Measurements from ENCODE around the gene RNF135.
A peak's percentile ranks its signal among the peaks of the same experiment; 100 is the strongest.
"Not testable (repeated sequence)": the region's sequence is repeated elsewhere in the genome, so short reads cannot be mapped to it uniquely, and the experiment has no call there.

The RNF135 gene, protein sequence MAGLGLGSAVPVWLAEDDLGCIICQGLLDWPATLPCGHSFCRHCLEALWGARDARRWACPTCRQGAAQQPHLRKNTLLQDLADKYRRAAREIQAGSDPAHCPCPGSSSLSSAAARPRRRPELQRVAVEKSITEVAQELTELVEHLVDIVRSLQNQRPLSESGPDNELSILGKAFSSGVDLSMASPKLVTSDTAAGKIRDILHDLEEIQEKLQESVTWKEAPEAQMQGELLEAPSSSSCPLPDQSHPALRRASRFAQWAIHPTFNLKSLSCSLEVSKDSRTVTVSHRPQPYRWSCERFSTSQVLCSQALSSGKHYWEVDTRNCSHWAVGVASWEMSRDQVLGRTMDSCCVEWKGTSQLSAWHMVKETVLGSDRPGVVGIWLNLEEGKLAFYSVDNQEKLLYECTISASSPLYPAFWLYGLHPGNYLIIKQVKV

GRCh38 chr17:30970831-30971567, at the start of gene RNF135:
Gene RNF135 (plus strand): TSS chr17:30971039. CDS start chr17:30971074, 35 bp downstream.
- peak; percentile 37 to 48 for DNase-seq (ENCODE audit: low read depth in 2 of 2)

GRCh38 chr17:30921544-30922196, 49.2 kb upstream of the RNF135 start, which contains the start of gene ADAP2:
Gene ADAP2 (plus strand): TSS chr17:30921945. CDS start chr17:30922015, 70 bp downstream.
- DNase-seq (ENCODE audit: low read depth in 2 of 2) = no peak

DNA sequence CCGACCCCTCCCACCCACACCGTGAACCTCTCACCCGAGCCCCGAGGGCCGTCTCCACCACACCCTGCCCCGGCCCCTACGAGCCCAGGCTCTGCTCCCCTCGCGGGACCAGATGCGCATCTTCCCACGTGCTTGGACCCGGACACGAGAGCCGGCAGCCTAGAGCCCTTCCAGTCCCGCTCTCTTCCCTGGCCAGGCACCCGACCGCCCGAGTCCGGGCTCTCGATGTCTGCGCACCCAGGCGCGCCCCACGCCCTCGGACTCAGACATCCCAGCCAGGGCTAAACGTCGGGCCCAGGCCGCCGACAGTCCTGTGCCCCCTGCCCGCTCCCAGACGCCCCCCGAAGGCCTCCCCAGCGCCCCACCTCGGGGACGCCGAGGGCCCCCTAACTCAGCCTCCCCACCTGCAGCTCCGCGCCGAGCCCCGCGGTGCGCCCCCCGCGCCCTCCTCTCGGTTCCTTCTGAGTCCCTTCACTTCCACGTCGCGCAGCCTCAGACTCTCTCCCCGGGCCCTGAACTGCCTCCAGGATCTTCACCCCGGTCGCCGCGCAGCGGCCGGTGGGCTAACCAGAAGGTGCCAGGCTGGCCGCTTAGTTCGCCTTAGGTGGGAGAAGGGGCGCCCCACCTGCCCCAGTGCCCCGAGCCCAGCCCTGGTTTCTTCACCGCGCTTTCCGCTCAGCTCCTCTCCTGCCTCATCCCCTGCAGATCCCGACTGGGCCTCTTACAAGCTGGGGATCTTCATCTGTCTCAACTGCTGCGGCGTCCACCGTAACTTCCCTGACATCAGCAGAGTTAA, 48.4 kb upstream of the RNF135 start:
- no peak for DNase-seq (ENCODE audit: low read depth in 2 of 2)

DNA sequence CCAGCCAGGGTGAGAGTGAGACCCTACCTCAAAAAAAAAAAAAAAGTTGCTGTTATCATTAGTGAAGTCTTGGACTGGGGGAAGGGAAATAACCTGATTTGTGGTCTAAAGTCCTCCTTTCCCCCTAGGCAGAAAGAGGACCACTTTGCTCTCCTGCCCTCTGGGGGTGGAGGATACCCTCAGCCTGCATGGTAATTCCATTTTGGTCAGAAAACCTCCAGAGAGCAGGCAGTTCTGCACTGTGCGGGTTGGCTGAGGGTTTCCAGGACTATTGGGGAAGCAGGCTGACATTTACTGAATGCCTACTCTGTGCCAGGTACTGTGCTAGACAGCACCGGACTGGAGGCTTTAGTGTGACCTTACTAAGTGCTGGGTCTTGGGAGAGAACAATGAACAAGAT, 46.5 kb upstream of the RNF135 start:
- no peak for DNase-seq (ENCODE audit: low read depth in 2 of 2)

DNA sequence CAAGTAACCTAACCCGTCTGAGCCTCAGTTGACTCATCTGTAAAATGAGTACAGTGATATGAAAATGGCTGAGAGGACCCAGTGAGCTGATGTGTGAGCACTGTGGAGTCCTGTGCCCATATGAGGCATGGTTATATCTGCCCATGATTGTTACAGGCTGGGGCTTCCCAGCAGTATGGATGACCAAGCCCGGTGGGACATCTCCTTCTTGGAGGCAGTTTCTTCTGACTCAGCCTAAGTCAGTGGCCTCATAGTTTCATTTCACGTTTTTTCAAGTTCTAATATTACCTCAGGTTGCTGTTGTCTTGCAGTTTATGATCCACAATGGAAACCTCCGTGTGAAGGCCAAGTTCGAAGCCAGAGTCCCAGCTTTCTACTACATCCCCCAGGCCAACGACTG, 44.3 kb upstream of the RNF135 start:
- no peak for DNase-seq (ENCODE audit: low read depth in 2 of 2)

DNA sequence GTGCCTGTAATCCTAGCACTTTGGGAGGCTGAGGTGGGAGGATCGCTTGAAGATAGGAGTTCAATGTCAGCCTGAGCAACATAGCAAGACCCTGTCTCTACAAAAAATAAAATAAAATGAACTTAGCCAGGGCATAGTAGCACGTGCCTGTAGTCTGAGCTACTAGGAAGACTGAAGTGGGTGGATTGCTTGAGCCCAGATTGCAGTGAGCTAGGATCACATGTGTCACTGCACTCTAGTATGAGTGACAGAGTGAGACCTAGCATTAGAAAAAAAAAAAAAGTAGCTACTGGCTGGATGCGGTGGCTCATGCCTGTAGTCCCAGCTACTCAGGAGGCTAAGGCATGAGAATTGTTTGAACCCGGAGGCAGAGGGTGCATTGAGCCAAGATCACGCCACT, 43.1 kb upstream of the RNF135 start:
- DNase-seq (ENCODE audit: low read depth in 2 of 2) = no peak

- DNase-seq (ENCODE audit: low read depth in 2 of 2) = no peak
Observed at GRCh38 chr17:30928584-30928983, 42.3 kb upstream of the RNF135 start.

DNA sequence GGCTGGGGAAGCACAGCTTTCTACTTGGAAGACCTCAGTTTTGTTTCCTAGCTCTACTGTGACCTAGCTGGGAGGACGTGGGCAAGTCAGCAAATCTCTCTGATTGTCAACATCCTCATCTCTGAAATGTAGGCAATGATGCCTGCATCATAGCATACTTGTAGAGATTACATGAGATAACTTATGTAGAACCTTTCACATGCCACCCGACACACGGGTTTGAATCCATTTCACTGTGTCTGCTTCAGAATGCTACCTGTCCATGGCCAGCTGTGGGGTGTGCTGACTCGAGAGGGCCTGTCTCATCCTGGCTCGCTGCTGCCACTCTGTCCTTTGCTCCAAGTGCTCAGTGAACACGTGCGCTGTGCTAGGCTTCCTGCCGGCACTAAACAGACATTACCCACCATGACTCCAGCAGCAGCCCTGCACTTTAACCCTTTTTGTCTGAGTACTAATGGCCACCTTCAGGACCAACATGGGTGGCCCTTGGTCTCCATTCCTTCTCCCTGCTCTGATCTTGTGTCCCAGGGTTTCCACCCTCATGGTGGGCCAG, 41.7 kb upstream of the RNF135 start:
- no peak for DNase-seq (ENCODE audit: low read depth in 2 of 2)

DNA sequence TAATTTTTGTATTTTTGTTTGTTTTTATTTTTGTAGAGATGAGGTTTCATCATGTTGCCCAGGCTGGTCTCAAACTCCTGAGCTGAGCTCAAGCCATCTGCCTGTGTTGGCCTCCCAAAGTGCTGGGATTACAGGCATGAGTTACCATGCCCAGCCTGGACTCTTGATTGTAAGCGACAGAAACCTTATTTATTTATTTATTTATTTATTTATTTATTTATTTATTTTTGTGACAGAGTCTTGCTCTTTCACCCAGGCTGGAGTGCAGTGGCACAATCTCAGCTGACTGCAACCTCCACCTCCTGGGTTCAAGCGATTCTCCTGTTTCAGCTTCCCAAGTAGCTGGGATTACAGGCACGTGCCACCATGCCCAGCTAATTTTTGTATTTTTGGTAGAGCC, 41.0 kb upstream of the RNF135 start:
- DNase-seq (ENCODE audit: low read depth in 2 of 2) = not testable (repeated sequence)

GRCh38 chr17:30930495-30930894, 40.3 kb upstream of the RNF135 start:
- no peak for DNase-seq (ENCODE audit: low read depth in 2 of 2)

DNA sequence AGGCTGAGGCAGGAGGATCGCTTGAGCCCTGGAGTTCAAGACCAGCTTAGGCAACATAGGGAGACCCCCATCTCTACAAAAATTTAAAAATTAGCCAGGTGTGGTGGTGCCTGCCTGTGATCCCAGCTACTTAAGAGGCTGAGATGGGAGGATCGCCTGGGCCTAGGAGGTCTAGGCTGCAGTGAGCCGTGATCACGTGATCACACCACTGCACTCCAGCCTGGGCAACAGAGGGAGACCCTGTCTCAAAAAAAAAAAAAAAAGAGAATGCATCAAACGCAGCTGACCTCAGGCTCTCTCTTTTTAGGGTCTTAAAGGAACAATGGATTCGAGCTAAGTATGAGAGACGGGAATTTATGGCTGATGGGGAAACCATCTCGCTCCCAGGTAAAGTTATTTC, 39.3 kb upstream of the RNF135 start:
- not testable (repeated sequence) for DNase-seq (ENCODE audit: low read depth in 2 of 2)

DNA sequence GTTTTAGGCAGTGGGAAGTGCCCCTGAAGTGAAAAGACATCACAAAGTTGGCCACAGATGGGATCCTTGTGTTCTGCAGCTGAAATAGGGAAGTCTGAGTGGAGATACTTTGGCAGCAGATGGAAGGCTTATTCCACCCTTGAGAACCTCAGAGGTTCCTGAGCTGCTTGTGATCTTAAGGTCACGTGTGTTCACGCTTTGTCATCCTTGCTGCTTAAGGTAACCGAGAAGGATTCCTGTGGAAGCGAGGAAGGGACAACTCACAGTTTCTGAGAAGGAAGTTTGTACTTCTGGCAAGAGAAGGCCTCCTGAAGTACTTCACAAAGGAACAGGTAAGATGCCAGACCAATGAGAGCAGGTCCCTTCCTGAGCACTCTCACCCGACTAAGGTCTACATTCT, 36.9 kb upstream of the RNF135 start:
- DNase-seq (ENCODE audit: low read depth in 2 of 2) = no peak

GRCh38 chr17:30939051-30939689, 31.7 kb upstream of the RNF135 start:
- DNase-seq (ENCODE audit: low read depth in 2 of 2) = no peak

DNA sequence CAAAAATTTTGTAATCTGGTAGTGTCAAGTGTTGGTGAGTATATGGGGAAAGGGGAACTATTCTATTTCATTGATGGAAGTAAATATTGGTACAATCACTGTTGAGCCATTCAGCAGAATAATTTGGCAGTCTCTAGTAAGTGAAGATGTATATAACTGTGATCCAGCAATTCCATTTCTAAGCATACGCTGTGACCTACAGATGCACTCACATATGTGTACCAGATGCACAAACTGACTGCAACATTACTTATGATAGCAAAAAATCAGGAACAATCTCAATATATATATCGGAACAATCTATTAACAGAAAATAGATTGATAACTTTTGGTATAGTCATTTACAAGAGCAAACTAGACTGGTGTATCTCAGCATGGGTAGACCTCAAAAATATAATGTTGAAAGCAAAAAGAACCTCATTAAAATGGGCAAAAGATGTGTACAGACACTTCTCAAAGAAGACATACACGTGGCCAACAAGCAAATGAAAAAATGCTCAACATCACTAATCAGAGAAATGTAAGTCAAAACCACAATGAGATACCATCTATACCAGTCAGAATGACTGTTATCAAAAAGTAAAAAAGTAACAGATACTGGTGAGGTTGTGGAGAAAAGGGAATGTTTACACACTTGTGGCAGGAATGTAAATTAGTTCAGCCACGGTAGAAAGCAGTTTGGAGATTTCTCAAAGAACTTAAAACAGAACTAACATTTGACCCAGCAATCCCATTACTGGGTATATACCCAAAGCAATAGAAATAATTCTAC, 28.3 kb upstream of the RNF135 start:
- no peak for DNase-seq (ENCODE audit: low read depth in 2 of 2)

- DNase-seq (ENCODE audit: low read depth in 2 of 2) = no peak
Observed at GRCh38 chr17:30947796-30948195, 23.0 kb upstream of the RNF135 start.

GRCh38 chr17:30950189-30950588, 20.6 kb upstream of the RNF135 start:
- no peak for DNase-seq (ENCODE audit: low read depth in 2 of 2)

- no peak for DNase-seq (ENCODE audit: low read depth in 2 of 2)
Observed at GRCh38 chr17:30950669-30951399, 20.0 kb upstream of the RNF135 start.

- no peak for DNase-seq (ENCODE audit: low read depth in 2 of 2)
Observed at GRCh38 chr17:30952638-30953393, 18.0 kb upstream of the RNF135 start.
